KMS-11 (cell line): ENCODE measurements around the gene AATK.
"Not testable (repeated sequence)": the region's sequence is repeated elsewhere in the genome, so short reads cannot be mapped to it uniquely, and the experiment has no call there.

Source experiments
- H2AFZ ChIP-seq: fragments of 200-600 bp; sonication (generic); 2 replicates; pipeline ENCODE4 v1.6.1; 2016; ENCODE audit warnings: antibody characterized with exemption, mixed run types, low read depth
- H3K27ac ChIP-seq: fragments of 200-600 bp; sonication (generic); 2 replicates; pipeline ENCODE4 v1.6.1; 2016; ENCODE audit warnings: mild to moderate bottlenecking, mixed run types
- H3K27me3 ChIP-seq: fragments of 200-600 bp; sonication (generic); 2 replicates; pipeline ENCODE4 v1.6.1; 2017; ENCODE audit warnings: mild to moderate bottlenecking, low read depth, mixed run types, moderate library complexity; ENCODE audit not compliant: insufficient read depth
- H3K36me3 ChIP-seq: fragments of 200-600 bp; sonication (generic); 2 replicates; pipeline ENCODE4 v1.6.1; 2017; ENCODE audit warnings: mild to moderate bottlenecking, mixed run types; ENCODE audit not compliant: insufficient read depth
- H3K4me1 ChIP-seq: fragments of 200-600 bp; sonication (generic); 2 replicates; pipeline ENCODE4 v1.6.1; 2016; ENCODE audit warnings: mild to moderate bottlenecking, low read depth, mixed run types; ENCODE audit not compliant: poor library complexity, severe bottlenecking
- H3K4me2 ChIP-seq: fragments of 200-600 bp; sonication (generic); 2 replicates; pipeline ENCODE4 v1.7.0; 2016; ENCODE audit warnings: mild to moderate bottlenecking, mixed run types
- H3K4me3 ChIP-seq: fragments of 200-600 bp; sonication (generic); IDR thresholded peaks from 2 replicates; pipeline ENCODE4 v1.6.1; 2017; ENCODE audit warnings: low read depth, low read length, mixed read lengths; ENCODE audit not compliant: insufficient read depth
- H3K79me2 ChIP-seq: fragments of 200-600 bp; sonication (generic); 2 replicates; pipeline ENCODE4 v1.6.1; 2016; ENCODE audit warnings: low read depth, mixed run types; ENCODE audit not compliant: insufficient read depth
- H3K9ac ChIP-seq: fragments of 200-600 bp; sonication (generic); 2 replicates; pipeline ENCODE4 v1.6.1; 2016; ENCODE audit warnings: mild to moderate bottlenecking, mixed run types
- H4K20me1 ChIP-seq: fragments of 200-600 bp; sonication (generic); 2 replicates; pipeline ENCODE4 v1.6.1; 2016; ENCODE audit warnings: mild to moderate bottlenecking, mixed run types; ENCODE audit not compliant: insufficient read depth
- CTCF ChIP-seq: fragments of 200-600 bp; sonication (generic); conservative IDR thresholded peaks from 2 replicates; pipeline ENCODE4 v1.6.1; 2017; ENCODE audit warnings: low read depth, mild to moderate bottlenecking, antibody characterized with exemption, low read length, moderate library complexity, mixed read lengths

AATK gene

GRCh38 chr17:81156866-81157805 is 8.9 kb downstream of the AATK start:
- H4K20me1 ChIP-seq: no peaks in the 10 kb centered on the region
- no peaks in the 10 kb centered on the region for H3K79me2 ChIP-seq
- no peak overlapping the region for H3K4me3 ChIP-seq
- H3K36me3 ChIP-seq: no peaks in the 10 kb centered on the region
- H2AFZ ChIP-seq: no peak overlapping the region
- H3K4me1 ChIP-seq: peaks cover 15% of the 10 kb centered on the region
- H3K27me3 ChIP-seq: peaks cover 93% of the 10 kb centered on the region
- no peak overlapping the region for H3K4me2 ChIP-seq
- no peak for TF ChIP-seq CTCF
- H3K27ac ChIP-seq: no peak overlapping the region
- no peak overlapping the region for H3K9ac ChIP-seq

GRCh38 chr17:81154961-81155360 is 11.1 kb downstream of the AATK start:
- Histone ChIP-seq H3K9ac (no peak overlapping the region), H3K27ac (no peak overlapping the region), H3K4me2 (no peak overlapping the region), H3K4me1 (peaks cover 19% of the 10 kb centered on the region), H3K79me2 (no peaks in the 10 kb centered on the region), H3K4me3 (no peak overlapping the region), H3K36me3 (no peaks in the 10 kb centered on the region), H4K20me1 (no peaks in the 10 kb centered on the region), H3K27me3 (peaks cover 94% of the 10 kb centered on the region), H2AFZ (no peak overlapping the region)
- TF ChIP-seq CTCF: no peak

- H3K36me3 ChIP-seq, H3K4me3 ChIP-seq, H3K4me2 ChIP-seq, H3K79me2 ChIP-seq, H3K27ac ChIP-seq, H4K20me1 ChIP-seq, H2AFZ ChIP-seq, H3K9ac ChIP-seq: not testable (repeated sequence)
- Histone ChIP-seq H3K4me1 (peaks cover 19% of the 10 kb centered on the region), H3K27me3 (peaks cover 94% of the 10 kb centered on the region)
Measured at GRCh38 chr17:81154016-81154415, 12.0 kb downstream of the AATK start.

GRCh38 chr17:81153340-81153803 is 12.6 kb downstream of the AATK start:
- Histone ChIP-seq H2AFZ (no peak overlapping the region), H3K4me1 (peaks cover 19% of the 10 kb centered on the region), H3K9ac (no peak overlapping the region), H3K79me2 (no peaks in the 10 kb centered on the region), H3K36me3 (no peaks in the 10 kb centered on the region), H3K27me3 (peaks cover 94% of the 10 kb centered on the region), H3K4me2 (no peak overlapping the region), H3K27ac (no peak overlapping the region), H3K4me3 (no peak overlapping the region), H4K20me1 (no peaks in the 10 kb centered on the region)
- no peak for TF ChIP-seq CTCF
